GM23338 (cell line): ENCODE measurements around the gene LGALS13.

Source experiments
- EZH2 ChIP-seq: fragments of 200-600 bp; sonication (generic); IDR thresholded peaks from one replicate; pipeline ENCODE4 v1.8.0; 2017; ENCODE audit warnings: antibody characterized with exemption, mild to moderate bottlenecking, low read depth; ENCODE audit not compliant: unreplicated experiment
- REST ChIP-seq: IDR thresholded peaks from one replicate; pipeline ENCODE4 v1.6.1; 2018; ENCODE audit warnings: antibody characterized with exemption; ENCODE audit not compliant: unreplicated experiment

- no peak for TF ChIP-seq REST
- TF ChIP-seq EZH2 = no peak
Measured at GRCh38 chr19:39631178-39631577, 28.9 kb downstream of the LGALS13 start.
